Tibial nerve (tissue), 4 donors: Measurements from ENCODE around the gene PGRMC1. TPM values are rescaled to one million over a fixed set of nuclear protein-coding genes. Genes with fewer than 3 reads are reported as not detected.
A peak's percentile ranks its signal among the peaks of the same experiment; 100 is the strongest.
"Not testable (repeated sequence)": the region's sequence is repeated elsewhere in the genome, so short reads cannot be mapped to it uniquely, and the experiment has no call there.

ENCODE experiments used
- DNase-seq, 2 donors: peaks; one replicate each; pipeline ENCODE4 v3.0.0-alpha.2; 2019; ENCODE audit warnings: low spot score in 2 of 2
- H3K27ac ChIP-seq, 4 donors: fragments of 200-600 bp; sonication (generic) in 3 of 4; one replicate each; pipeline ENCODE4 v1.5.1; 2017 to 2019; ENCODE audit warnings: mild to moderate bottlenecking in 1 of 4
- H3K27me3 ChIP-seq, 2 donors: fragments of 200-600 bp; sonication (generic) in 1 of 2; one replicate each; pipeline versions ENCODE4 v1.5.1 to v1.6.0; 2017 to 2019
- H3K36me3 ChIP-seq, 3 donors: fragments of 200-600 bp; sonication (generic); one replicate each; pipeline ENCODE4 v1.5.1; 2018 to 2019
- H3K4me1 ChIP-seq, 4 donors: fragments of 200-600 bp; sonication (generic) in 3 of 4; one replicate each; pipeline ENCODE4 v1.5.1; 2017 to 2019
- H3K4me3 ChIP-seq, 4 donors: fragments of 200-600 bp; sonication (generic) in 3 of 4; one replicate each; pipeline ENCODE4 v1.5.1; 2017 to 2019; ENCODE audit warnings: mild to moderate bottlenecking in 1 of 4, moderate library complexity in 1 of 4
- H3K9me3 ChIP-seq, 4 donors: fragments of 200-600 bp; sonication (generic) in 3 of 4; one replicate each; pipeline ENCODE4 v1.5.1; 2017 to 2019
- EP300 ChIP-seq, 2 donors: sonication (generic); formaldehyde crosslinking; IDR thresholded peaks; one replicate each; pipeline ENCODE4 v1.6.1; 2017; ENCODE audit warnings: antibody characterized with exemption in 2 of 2, mild to moderate bottlenecking in 1 of 2
- POLR2A ChIP-seq, 2 donors: fragments of 450-650 bp; IDR thresholded peaks; one replicate each; pipeline ENCODE4 v1.6.1; 2017; ENCODE audit warnings: antibody characterized with exemption in 2 of 2, mild to moderate bottlenecking in 2 of 2, moderate library complexity in 2 of 2
- WGBS, 2 donors: methylation state at CpG; one replicate each; pipeline ENCODE4 v1.1.5; 2018; 5-methylcytosine and 5-hydroxymethylcytosine counted together
- total RNA-seq, 4 donors: library from RNA; depleted of rRNA; stranded (reverse); fragments of >200 nt; gene quantifications; one replicate each; pipeline ENCODE4 v1.1.0, GENCODE V29; 2016
- TF ChIP-seq, protein P1 (sequence below), 5 experiments: fragments of 200-600 bp in 3 of 5; fragments of 450-650 bp in 2 of 5; sonication (generic) in 3 of 5; IDR thresholded peaks; one replicate each; pipeline ENCODE4 v1.5.1; 2016 to 2019; ENCODE audit warnings: antibody characterized with exemption in 5 of 5, mild to moderate bottlenecking in 3 of 5, moderate library complexity in 2 of 5

PGRMC1 gene
- total RNA-seq, 4 donors from 2014 or later, result 151 to 201 (median 169) TPM

DNA sequence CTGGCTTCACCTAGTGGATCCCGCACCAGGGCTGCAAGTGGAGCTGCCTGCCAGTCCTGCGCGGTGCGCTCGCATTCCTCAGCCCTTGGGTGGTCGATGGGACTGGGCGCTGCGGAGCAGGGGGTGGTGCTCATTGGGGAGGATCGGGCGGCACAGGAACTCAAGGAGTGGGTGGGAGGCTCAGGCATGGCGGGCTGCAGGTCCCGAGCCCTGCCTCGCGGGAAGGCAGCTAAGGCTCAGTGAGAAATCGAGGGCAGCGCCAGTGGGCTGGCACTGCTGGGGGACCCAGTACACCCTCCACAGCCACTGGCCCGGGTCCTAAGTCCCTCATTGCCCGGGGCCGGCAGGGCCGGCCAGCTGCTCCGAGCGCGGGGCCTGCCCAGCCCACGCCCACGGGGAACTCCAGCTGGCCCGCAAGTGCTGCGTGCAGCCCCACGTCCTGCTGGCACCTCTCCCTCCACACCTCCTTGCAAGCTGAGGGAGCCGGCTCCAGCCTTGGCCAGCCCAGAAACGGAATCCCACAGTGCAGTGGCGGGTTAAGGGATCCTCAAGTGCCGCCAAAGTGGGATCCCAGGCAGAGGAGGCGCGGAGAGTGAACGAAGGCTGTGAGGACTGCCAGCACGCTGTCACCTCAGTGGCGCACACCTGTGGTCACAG, 27.6 kb upstream of the PGRMC1 start:
- no peaks in the 10 kb centered on the region for H3K27me3 ChIP-seq
- no peaks in the 10 kb centered on the region for H3K4me1 ChIP-seq
- no peaks in the 10 kb centered on the region for H3K36me3 ChIP-seq
- no peak for TF ChIP-seq POLR2A (IDR thresholded peaks at IDR 0.05)
- no peak for TF ChIP-seq EP300 (IDR thresholded peaks at IDR 0.05)
- TF ChIP-seq, protein P1, sequence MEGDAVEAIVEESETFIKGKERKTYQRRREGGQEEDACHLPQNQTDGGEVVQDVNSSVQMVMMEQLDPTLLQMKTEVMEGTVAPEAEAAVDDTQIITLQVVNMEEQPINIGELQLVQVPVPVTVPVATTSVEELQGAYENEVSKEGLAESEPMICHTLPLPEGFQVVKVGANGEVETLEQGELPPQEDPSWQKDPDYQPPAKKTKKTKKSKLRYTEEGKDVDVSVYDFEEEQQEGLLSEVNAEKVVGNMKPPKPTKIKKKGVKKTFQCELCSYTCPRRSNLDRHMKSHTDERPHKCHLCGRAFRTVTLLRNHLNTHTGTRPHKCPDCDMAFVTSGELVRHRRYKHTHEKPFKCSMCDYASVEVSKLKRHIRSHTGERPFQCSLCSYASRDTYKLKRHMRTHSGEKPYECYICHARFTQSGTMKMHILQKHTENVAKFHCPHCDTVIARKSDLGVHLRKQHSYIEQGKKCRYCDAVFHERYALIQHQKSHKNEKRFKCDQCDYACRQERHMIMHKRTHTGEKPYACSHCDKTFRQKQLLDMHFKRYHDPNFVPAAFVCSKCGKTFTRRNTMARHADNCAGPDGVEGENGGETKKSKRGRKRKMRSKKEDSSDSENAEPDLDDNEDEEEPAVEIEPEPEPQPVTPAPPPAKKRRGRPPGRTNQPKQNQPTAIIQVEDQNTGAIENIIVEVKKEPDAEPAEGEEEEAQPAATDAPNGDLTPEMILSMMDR (IDR thresholded peaks at IDR 0.05), result no peak
- no peak overlapping the region for H3K4me3 ChIP-seq
- WGBS, 2 donors, result 83 to 96% methylated on average over 15 to 28 of the region's 37 CpGs
- no peak for DNase-seq
- no peak overlapping the region for H3K27ac ChIP-seq
- H3K9me3 ChIP-seq, result no peaks in the 10 kb centered on the region

DNA sequence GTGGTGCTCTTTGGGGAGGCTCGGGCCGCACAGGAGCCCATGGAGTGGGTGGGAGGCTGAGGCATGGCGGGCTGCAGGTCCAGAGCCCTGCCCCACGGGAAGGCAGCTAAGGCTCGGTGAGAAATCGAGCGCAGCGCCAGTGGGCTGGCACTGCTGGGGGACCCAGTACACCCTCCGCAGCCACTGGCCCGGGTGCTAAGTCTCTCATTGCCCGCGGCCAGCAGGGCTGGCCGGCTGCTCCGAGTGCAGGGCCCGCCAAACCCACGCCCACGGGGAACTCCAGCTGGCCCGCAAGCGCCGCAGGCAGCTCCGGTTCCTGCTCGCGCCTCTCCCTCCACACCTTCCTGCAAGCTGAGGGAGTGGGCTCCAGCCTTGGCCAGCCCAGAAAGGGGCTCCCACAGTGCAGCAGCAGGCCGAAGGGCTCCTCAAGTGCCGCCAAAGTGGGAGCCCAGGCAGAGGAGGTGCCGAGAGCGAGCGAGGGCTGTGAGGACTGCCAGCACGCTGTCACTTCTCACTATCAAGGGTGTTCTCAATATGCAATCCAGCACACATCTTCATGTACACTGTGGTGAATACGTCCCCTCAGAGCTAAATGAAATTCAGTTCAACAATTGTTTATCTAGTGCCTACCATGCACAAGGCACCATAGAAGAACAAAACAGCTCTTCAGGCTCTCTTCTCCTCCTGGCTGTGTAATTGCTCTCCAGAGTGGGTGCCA, 25.0 kb upstream of the PGRMC1 start:
- not testable (repeated sequence) for DNase-seq, H3K27ac ChIP-seq, H3K27me3 ChIP-seq, H3K9me3 ChIP-seq, H3K36me3 ChIP-seq, H3K4me1 ChIP-seq, H3K4me3 ChIP-seq
- 93 to 97% methylated on average over 11 to 21 of the region's 30 CpGs for WGBS, 2 donors

DNA sequence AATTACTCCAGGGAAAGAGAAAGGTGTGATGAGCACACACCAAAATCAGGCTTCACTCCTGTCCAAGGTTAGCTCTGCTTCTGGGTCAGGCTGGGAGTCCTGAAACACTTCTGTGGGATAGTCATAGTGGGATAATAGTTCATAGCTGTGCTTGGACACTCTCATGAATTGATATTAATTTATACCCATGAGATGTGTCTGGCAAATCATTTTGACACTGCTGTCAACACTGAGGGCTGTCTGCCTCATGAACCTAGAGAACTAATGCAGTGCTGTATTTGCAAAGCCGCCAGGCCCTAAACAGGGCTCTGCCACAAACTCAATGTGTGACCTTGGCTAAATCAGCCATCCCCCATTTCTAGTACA, 24.5 kb upstream of the PGRMC1 start:
- TF ChIP-seq POLR2A (IDR thresholded peaks at IDR 0.05), result no peak
- TF ChIP-seq, protein P1 (IDR thresholded peaks at IDR 0.05), result no peak
- TF ChIP-seq EP300 (IDR thresholded peaks at IDR 0.05), result no peak
- WGBS, 2 donors, result 89 to 100% methylated on average over 1 of the region's 1 CpG
- Histone ChIP-seq H3K9me3 (no peaks in the 10 kb centered on the region), H3K36me3 (no peaks in the 10 kb centered on the region), H3K4me1 (no peaks in the 10 kb centered on the region), H3K27ac (no peak overlapping the region), H3K27me3 (no peaks in the 10 kb centered on the region), H3K4me3 (no peak overlapping the region)
- no peak for DNase-seq

DNA sequence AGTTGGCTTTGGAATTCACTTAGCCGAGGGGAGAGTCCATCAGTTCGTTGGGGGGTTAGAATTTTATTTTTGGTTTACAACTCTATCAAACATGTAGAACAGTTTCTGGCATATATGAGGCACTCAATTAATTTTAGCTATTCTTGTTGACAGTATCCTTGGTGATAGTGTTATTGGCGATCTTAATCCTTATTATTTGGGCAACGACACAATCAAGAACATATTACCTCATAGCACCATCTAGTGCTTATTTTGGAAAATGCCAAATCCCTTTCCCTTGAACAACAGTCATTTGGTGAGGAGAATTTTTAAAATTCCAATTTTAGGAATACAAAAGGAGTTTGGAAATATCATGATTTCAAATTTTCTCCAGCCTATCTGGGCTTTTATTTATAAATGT, 17.9 kb upstream of the PGRMC1 start:
- no peak for TF ChIP-seq EP300 (IDR thresholded peaks at IDR 0.05)
- TF ChIP-seq, protein P1 (IDR thresholded peaks at IDR 0.05), result peak in 3 of 5 experiments; percentile 20 to 40 (median 38)
- H3K27ac ChIP-seq, result no peak overlapping the region
- H3K9me3 ChIP-seq, result no peaks in the 10 kb centered on the region
- no peak for DNase-seq
- H3K27me3 ChIP-seq, result peaks cover 0 to 3% of the 10 kb centered on the region in 2 donors
- H3K4me3 ChIP-seq, result no peak overlapping the region
- no peaks in the 10 kb centered on the region for H3K4me1 ChIP-seq
- no peaks in the 10 kb centered on the region for H3K36me3 ChIP-seq
- 35 to 36% methylated on average over 4 of the region's 4 CpGs for WGBS, 2 donors

DNA sequence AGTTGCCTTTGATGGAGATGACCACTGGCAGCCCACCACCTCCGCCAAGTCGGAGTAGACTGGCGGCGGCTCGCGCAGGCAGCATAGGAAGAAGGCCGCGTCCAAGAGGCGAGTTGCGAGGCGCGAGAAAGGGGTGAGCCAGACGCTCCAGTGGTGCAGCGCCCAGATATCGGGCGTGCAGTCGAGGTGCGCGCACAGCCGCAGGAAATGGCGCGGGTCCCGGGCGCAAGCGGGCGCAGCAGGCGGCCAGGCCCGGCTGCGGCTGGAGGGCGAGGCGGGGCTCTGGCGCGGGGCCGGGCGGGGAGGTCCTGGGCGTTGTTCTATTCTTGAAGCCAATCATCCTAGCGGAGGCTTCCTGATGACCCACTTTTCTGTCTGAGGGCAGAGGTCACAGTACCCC, 13.2 kb upstream of the PGRMC1 start:
- 80 to 87% methylated on average over 6 to 37 of the region's 37 CpGs for WGBS, 2 donors
- H3K27me3 ChIP-seq, result peaks cover 0 to 23% of the 10 kb centered on the region in 2 donors
- H3K9me3 ChIP-seq, result no peaks in the 10 kb centered on the region
- H3K27ac ChIP-seq, result no peak overlapping the region
- no peaks in the 10 kb centered on the region for H3K36me3 ChIP-seq
- H3K4me3 ChIP-seq, result no peak overlapping the region
- TF ChIP-seq EP300 (IDR thresholded peaks at IDR 0.05) (no peak), POLR2A (IDR thresholded peaks at IDR 0.05) (no peak)
- TF ChIP-seq, protein P1 (IDR thresholded peaks at IDR 0.05), result no peak
- DNase-seq, result no peak
- peaks cover 0 to 3% (median 0%) of the 10 kb centered on the region in 4 donors for H3K4me1 ChIP-seq
